NOMO-1 treated with dmso at 0.1 percent for 144 hours (cell line): ENCODE data around the gene CDC34.
A peak's percentile ranks its signal among the peaks of the same experiment; 100 is the strongest.
"Not testable (repeated sequence)": the region's sequence is repeated elsewhere in the genome, so short reads cannot be mapped to it uniquely, and the experiment has no call there.

Experiments
- DNase-seq: peaks from one replicate; lab custom pipeline; 2025; ENCODE audit not compliant: unreplicated experiment; lab: John Stamatoyannopoulos, UW

Gene CDC34

DNA sequence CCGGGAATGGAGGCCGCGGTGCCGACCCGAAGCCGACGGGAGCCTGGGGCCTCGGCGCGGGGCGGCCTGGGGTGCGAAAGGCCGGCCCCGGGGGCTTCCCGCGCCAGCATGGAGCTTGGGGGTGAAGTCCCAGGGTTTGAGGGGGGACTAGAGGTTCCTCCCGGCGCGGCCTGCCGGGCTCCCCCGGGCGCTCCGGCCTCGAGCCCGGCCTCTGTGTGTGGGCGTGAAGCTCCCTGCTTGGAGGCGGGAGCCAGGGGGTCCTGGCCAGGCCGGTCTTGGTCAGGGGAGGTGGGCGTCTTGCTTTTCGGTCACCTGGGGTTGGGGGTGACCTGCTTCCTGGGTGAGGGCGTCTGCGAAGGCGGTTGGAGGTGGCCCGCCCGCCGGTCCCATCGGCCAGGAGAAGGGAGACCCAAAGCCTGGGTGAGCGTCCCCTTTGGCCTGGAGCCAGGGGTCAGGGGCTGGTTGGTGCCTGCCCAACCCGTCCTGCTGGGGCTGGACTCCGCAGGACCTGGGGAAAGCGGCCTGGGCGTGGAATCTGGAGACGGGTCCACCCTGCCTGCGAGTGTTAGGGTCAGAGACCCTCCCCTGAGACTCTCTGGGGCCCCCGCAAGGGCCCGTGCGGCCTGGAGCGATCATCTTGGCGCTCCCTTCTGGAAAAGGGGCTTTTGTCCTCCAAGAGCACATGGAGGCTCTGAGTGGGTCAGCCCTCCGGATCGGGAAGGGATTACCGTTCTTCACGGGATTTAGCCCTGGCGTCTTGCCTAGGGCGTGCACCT lies 41.4 kb downstream of the CDC34 start:
- DNase-seq, result no peak

DNA sequence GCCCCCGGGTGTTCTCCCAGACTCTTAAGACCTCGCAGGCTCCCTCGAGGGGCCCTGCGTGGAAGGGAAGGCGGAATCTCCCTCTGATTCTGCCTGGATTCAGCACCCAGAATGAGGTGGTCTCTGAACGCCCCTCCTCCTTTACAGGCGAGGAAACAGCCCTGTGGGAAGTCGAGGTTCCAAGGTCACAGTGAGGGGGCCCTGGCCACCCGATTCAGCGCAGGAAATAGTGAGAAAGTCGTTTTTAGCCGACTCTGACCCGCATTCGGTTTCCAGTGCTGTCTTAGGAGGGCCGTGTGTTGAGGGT lies 41.9 kb downstream of the CDC34 start:
- no peak for DNase-seq

DNA sequence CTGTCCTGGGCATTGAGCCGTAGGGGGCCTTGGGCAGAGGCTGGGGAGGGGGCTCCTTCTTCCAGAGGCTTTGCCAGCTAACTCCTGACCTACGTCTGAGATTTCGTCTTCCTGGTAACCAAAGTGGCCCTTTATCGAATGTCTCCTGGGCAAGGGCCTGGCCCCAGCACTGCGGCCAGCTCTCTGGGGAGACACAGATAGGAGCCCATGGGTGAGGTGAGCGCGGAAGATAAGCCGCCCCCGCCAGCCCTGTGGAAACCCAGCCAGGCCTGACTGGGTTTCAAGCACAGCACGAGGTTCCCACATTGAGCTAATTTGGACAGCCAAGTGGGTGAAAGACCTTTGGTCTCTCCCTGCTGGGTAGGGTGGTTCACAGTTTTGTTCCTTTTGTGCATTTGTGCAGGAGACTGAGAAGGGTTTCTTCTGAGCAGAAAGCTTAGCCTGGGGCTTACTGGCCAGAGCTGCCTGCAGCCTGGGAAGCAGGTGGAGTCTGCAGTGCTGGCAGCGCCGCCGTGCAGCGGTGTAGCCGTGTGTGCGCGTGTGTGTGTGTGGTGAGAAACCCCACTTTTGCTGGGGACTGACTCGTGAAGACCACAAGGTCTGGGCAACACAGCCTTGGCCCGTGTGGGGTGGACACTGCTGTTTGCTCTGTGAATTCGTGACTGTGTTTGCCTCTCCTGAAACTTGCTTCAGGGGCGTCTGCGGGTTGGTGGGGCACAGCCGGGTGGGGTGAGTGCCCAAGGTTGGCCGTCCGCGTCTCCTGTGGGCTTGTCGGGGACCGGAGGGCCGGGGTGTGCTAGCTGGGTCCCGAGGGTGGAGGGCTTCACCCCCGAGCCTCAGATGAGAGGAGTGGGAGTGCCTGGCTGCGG lies 43.3 kb downstream of the CDC34 start:
- DNase-seq, result no peak

DNA sequence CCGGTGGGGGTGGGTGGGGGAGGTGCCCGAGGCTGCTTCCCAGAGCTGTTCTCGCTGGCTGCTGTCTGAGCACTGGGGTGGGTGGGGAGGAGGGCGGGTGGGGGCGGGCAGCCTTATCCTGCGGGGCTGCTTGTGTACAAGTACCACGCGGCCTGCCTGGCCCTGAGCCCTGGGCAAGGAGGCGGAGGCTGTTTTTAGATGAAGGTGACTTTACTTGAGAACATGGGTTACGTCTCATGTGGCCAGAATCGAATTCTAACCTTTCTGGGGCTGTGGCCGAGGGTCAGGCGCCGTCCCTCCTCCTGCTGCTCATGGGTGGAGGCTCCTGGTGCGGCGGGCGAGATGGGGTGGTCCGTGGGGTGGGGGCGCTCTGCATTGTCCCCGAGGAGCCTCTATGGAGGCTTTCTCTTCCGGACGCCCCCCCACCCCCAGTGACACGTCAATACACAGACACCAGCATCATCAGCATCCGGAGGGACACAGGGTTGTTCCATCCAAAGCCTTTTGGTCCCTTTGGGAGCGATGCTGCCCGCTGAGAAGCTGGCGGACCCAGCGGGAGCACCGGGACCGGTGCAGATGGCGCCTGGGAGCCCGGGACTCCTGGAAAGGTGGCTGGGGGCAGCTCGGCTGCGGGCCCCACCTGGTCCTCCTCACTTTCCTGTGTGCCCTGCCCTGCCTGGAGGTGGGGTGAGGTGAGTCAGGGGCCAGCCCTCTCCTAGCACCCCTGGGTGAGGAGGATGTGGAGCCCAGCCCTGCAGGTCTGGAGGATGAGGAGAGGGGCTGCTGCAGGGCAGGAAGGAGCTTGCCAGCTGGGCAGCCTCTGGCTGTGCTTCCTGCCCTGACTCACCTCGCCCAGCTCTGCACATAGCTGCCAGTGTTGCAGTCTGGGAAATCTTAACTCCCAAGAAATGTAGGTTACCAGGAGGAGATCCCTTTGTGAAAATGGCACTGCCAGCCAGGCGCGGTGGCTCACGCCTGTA lies 44.3 kb downstream of the CDC34 start:
- no peak for DNase-seq

DNA sequence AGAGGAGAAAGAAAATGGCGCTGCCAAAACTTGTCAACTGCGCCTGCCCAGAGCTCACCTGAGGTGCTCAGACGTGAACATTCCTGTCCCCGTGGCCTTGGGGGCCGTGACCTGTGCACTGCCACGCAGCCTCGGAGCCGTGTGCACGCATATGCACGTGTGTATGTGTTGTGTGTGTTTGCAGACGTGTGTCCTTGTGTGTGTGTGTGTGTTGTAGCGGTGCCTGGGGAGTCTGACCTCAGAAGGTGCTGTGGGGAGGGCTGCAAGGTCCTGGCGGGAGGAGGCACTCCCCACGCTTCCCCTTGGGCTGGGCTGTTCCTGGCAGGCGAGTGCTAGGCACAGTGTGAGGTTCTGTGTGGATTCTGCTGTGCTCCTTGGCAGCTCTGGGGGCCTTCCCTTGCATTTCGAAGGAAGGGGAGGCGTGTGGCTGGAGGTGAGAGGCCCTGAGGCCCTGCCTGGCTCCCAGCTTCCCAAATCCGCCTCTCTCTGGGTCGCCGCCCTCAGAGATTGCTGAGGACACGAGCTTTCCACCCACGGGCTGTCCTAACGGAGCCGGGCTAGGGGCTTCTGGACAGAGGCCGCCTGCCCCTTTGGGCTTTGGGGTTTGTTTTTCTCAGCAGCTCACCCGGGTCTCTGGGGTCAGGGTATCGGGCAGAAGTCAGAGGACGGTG lies 45.3 kb downstream of the CDC34 start:
- DNase-seq, result no peak

DNA sequence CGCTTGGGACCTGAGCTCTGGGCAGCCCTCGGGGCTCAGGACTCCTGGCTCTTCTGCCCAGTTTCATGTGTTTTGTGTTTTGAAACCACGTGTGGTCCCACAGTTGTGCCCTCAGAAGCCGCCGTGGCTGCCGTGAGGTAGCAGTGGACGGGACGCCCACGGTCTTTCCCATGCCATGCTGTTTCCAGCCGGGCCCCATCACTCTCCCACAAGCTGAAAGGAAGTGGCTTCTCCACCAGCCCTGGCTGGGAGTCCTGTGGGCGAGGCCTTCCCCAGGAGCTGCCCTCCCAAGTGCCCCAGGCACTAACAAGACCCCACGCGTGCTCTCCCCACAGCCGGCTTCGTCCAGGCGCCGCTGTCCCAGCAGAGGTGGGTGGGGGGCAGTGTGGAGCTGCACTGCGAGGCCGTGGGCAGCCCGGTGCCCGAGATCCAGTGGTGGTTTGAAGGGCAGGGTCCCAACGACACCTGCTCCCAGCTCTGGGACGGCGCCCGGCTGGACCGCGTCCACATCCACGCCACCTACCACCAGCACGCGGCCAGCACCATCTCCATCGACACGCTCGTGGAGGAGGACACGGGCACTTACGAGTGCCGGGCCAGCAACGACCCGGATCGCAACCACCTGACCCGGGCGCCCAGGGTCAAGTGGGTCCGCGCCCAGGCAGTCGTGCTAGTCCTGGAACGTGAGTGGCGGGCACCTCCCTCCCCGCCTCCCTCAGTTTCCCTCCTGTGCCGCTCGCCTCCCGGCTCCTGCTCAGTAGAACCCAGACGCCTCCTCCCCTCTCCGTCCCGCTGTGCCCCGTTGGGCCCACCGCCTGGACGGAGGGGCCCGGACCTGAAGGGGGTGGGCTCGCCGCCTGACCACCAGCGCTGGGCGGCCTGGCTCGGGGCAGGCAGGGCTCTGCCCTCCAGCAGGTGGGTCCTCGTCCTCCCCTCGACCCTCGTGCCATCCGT lies 46.2 kb downstream of the CDC34 start:
- DNase-seq, result no peak

DNA sequence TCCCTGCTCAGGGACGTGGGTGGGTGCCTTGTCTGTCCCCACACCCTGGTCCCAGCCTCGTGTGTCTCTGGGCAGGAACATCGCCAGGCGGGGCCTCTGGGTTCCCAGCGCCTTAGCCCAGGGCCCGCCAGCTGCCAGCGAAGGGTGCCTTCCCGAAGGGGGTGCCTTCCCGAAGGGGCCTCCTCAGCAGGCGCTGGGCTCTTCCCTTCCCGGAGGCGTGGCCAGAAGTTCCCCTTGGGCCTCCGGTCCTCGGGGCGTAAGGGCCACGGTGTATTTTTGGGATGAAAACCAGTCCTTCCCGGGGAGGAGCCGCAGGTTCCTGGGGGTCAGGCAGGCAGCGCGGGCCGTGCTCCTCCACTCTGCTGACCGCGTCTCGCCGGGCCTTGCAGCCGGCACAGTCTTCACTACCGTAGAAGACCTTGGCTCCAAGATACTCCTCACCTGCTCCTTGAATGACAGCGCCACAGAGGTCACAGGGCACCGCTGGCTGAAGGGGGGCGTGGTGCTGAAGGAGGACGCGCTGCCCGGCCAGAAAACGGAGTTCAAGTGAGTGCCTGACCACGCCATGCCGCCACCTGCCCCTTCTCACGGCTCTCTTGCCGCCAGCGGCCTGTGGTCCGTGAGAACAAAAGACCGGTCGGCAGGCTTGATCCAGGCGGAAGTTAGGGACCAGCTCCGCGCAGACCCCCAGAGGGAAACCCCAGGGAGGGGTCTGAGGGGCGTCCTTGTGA lies 47.7 kb downstream of the CDC34 start:
- no peak for DNase-seq

DNA sequence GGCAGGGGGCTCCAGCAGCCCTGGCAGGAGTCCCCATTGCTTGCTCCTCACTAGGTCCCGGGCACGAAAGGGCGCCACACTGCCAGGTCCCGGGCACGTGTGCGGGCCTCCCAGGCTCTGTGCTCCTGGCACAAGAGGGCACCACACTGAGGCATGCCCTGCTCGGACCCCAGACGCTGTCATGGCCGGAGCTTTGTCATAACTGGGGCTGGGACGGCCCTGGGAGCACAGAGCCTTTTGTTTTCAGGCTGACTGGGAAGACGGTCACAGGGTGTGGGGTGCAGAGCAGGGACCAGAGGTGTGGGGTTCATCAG lies 48.2 kb downstream of the CDC34 start:
- DNase-seq, result no peak

DNA sequence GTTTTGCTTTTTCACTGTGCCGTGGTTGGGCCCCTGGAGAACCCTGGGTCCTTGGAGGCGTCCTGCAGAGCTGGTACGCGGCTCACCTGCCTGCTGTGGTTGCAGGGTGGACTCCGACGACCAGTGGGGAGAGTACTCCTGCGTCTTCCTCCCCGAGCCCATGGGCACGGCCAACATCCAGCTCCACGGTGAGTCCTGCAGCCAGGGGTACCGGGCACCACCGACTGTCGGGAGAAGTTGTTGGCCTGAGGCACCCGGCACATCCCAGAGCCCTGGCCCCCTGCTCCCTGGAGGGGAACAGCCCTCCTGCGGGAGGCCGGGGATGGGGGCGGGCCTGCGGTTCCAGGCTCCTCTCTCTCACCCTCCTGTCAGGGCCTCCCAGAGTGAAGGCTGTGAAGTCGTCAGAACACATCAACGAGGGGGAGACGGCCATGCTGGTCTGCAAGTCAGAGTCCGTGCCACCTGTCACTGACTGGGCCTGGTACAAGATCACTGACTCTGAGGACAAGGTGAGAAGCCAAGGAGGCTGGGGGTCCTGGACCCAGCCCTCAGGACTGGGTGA lies 48.8 kb downstream of the CDC34 start:
- DNase-seq, result no peak

DNA sequence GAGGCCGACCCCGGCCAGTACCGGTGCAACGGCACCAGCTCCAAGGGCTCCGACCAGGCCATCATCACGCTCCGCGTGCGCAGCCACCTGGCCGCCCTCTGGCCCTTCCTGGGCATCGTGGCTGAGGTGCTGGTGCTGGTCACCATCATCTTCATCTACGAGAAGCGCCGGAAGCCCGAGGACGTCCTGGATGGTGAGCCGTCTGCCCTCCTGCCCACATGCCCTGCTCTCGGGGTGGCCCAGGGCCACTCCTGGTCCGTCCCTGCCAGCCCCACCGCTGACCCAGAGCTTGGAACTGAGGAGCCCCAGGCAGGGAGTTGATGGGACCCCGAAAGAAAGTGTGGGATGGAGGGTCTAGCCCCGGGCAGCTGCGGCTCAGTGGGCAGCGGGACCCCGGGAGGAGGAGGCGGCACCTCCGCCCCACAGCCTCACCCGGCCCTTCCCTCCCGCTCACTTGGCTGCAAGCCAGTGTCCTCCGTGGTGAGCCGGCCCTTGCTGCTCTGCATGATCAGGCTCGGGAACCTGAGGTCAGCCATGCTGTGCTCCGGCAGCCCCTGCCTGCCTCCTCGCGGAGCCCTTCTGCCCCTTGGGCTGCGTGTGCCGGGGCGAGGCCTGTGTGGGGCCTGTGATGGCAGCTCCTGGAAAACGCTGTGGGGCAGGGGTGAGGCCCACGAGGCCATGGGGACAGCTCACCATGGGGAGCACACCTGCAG lies 50.0 kb downstream of the CDC34 start:
- no peak for DNase-seq

DNA sequence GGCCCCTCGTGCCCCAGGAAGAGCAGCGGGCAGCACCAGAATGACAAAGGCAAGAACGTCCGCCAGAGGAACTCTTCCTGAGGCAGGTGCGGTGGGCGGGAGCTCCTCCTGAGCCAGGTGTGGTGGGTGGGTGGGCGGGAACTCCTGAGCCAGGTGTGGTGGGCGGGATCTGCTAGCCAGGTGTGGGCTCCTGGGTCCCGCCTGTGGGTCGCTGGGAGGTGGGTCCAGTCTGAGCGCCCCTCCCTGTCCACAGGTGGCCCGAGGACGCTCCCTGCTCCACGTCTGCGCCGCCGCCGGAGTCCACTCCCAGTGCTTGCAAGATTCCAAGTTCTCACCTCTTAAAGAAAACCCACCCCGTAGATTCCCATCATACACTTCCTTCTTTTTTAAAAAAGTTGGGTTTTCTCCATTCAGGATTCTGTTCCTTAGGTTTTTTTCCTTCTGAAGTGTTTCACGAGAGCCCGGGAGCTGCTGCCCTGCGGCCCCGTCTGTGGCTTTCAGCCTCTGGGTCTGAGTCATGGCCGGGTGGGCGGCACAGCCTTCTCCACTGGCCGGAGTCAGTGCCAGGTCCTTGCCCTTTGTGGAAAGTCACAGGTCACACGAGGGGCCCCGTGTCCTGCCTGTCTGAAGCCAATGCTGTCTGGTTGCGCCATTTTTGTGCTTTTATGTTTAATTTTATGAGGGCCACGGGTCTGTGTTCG lies 51.1 kb downstream of the CDC34 start:
- no peak for DNase-seq

DNA sequence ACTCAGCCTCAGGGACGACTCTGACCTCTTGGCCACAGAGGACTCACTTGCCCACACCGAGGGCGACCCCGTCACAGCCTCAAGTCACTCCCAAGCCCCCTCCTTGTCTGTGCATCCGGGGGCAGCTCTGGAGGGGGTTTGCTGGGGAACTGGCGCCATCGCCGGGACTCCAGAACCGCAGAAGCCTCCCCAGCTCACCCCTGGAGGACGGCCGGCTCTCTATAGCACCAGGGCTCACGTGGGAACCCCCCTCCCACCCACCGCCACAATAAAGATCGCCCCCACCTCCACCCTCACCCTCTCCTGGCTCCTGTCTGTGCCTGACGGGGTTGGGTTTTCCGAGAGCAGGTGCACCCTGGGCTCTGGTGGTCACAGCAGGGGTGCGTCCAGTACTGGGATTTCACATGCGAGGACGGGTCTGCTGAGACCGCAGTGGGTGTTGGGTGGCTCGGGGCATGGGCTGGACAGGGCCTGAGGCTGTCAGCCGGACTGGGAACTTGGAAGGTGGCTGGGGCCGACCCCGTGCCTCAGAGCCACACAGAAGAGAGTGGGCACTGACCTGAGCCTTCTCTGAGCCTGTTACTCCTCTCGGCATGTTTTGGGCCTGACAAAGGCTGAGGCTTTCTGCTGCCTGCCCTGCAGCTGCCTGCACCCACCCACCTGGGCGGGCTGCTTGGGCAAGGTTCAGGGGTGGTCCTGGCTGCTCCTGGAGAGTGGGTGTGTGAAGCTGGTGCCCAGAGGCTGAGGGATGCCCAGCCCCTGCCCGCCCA lies 51.8 kb downstream of the CDC34 start:
- no peak for DNase-seq

DNA sequence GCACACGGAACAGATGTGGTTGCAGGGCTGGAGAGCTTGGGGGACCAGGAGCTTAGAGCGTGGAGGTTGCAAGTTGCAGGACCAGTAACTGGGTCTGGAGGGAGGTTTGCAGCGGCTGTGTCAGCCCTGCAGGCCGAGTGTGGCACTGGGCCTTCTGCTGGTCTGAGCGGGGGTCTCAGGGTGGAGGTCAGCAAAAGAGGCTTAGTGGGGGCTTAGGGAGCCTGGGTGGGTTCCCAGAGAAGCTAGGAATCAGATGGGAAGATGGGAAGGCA lies 52.3 kb downstream of the CDC34 start:
- no peak for DNase-seq

DNA sequence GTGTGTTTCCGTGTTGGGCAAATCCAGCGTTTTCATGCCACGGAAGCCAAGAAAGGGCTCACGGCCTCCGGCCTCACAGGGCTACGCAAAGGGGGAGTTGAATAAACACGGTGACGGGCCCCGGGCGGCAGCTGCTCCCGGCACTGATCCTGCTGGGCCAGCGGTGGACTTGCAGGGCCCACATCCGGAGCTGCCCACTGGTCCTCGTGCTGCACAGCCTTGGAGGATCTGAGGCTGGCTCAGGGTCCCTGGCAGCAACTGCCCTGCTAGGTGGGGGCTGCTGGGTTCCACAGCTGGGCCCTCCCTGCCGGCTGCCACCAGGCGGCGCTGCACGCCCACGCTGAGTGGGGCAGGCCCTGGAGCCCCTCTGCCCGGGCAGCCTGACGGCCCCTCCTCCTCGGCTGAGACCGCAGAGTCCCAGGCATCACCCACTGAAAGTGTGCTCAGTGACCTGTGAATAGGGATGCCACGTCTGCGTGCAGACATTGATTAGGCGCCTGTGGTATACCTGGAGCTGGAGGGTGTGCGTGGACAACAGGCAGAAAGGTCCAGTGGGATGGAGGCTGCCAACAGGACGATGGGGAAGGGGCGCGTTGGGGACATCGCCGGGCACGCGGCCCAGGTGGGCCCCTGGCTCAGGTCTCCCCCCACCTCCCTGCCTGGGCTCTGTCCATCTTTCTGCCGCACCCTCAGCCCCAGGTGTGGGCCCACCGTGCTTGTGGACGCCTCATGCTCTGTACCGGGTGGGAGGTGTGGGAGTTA lies 52.9 kb downstream of the CDC34 start:
- peak; percentile 34 for DNase-seq

DNA sequence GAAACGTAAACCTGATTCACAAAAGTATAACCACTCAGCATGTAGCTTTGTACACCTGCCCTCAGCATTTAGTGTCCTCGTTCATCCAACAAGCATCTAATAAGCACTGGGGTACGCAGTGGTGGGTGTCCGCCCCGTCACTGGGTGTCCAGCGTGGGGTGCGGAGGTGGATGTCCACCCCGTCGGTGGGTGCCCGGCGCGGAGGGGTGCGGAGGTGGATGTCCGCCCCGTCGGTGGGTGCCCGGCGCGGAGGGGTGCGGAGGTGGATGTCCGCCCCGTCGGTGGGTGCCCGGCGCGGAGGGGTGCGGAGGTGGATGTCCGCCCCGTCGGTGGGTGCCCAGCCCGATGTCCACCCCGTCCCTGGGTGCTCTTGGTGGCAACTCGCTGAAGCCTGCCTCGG lies 53.6 kb downstream of the CDC34 start:
- DNase-seq, result not testable (repeated sequence)

DNA sequence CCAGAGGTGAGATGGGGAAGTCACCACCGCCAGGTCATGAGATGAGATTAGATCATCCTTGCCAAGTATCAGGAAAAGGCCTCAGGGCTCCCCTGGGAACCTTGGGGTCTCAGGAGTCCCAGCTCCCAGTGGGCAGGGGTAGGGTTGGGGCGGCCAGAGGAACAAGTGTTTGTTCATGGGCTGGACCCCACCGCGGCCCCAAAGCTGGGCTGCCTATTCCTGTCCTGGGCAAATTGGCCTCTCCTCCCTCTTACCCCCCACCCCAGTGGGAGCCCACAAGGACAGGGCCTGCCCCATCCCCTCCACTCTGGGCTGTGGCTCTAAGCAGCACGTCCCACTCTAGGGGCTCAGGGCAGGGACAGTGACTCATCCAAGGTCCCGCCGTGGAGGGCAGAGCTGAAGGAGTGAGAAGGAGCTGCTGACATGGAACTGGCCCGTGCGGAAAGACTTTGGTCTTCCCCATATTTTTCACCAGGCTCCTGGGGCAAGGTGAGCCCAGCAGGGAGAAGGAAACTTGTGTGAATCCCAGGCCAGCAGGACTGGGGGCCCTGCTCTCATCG lies 54.1 kb downstream of the CDC34 start:
- no peak for DNase-seq
